ENCODE results near the gene ALG1. TPM values are rescaled to one million over a fixed set of nuclear protein-coding genes. Genes with fewer than 3 reads are reported as not detected.
A peak's percentile ranks its signal among the peaks of the same experiment; 100 is the strongest.

Gene ALG1
- total and polyA plus RNA-seq, 2 experiments from 2014 or later = 20.2 to 36.4 TPM

DNA sequence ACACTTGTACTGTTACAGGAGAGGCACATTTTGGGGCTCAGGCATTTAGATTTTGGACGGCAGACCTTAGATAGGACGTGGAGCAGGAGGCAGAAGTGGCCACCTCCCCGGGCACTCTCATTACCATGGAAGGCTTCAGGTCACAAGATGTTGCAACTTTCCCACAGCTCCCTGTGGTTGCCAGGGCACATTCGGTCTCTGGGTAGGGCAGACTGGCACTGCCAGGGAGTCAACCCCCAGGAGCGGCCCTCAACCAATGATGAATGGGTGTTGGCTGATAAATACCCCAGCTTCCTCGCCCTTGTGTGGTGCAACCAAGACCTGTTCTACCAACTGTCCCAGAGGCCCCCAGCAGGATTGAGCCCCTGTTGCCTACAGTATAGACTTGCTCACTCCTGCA, 49.1 kb upstream of the ALG1 start:
- Histone ChIP-seq H3K27ac (ENCODE audit: low read depth) (no peak overlapping the region), H3K4me2 (no peak overlapping the region), H4K20me1 (replicated peaks; ENCODE audit: insufficient read depth) (no peaks in the 10 kb centered on the region), H2AFZ (no peak overlapping the region), H3K9me2 (ENCODE audit: insufficient read depth) (no peaks in the 10 kb centered on the region), H3K79me2 (replicated peaks; ENCODE audit: insufficient read depth) (no peaks in the 10 kb centered on the region), H3K27me3 (ENCODE audit: insufficient read depth) (no peaks in the 10 kb centered on the region), H3K36me3 (ENCODE audit: insufficient read depth) (no peaks in the 10 kb centered on the region), H3K4me3 (no peak overlapping the region), H3F3A (replicated peaks; ENCODE audit: low read depth) (no peaks in the 10 kb centered on the region), H3K4me1 (ENCODE audit: insufficient read depth) (no peaks in the 10 kb centered on the region)
- Mint-ChIP-seq H3K27me3 (ENCODE audit: insufficient read depth, low read depth, poor library complexity) (no peaks in the 10 kb centered on the region), H3K4me1 (peaks cover 8% of the 10 kb centered on the region; the same call in 1 of the 3 replicates), H3K9me3 (no peaks in the 10 kb centered on the region), H3K27ac (no peak overlapping the region), H3K4me3 (no peak overlapping the region), H3K36me3 (ENCODE audit: low read depth) (no peaks in the 10 kb centered on the region)
- DNase-seq (ENCODE audit: low spot score) (no peak), ATAC-seq (no peak)
- TF ChIP-seq STAT1 (IDR thresholded peaks at IDR 0.05; ENCODE audit: unreplicated experiment) (no peak), CREB1 (CRISPR knock-in tag; IDR thresholded peaks at IDR 0.05; ENCODE audit: low read depth) (no peak)
- TF ChIP-seq, protein P1, sequence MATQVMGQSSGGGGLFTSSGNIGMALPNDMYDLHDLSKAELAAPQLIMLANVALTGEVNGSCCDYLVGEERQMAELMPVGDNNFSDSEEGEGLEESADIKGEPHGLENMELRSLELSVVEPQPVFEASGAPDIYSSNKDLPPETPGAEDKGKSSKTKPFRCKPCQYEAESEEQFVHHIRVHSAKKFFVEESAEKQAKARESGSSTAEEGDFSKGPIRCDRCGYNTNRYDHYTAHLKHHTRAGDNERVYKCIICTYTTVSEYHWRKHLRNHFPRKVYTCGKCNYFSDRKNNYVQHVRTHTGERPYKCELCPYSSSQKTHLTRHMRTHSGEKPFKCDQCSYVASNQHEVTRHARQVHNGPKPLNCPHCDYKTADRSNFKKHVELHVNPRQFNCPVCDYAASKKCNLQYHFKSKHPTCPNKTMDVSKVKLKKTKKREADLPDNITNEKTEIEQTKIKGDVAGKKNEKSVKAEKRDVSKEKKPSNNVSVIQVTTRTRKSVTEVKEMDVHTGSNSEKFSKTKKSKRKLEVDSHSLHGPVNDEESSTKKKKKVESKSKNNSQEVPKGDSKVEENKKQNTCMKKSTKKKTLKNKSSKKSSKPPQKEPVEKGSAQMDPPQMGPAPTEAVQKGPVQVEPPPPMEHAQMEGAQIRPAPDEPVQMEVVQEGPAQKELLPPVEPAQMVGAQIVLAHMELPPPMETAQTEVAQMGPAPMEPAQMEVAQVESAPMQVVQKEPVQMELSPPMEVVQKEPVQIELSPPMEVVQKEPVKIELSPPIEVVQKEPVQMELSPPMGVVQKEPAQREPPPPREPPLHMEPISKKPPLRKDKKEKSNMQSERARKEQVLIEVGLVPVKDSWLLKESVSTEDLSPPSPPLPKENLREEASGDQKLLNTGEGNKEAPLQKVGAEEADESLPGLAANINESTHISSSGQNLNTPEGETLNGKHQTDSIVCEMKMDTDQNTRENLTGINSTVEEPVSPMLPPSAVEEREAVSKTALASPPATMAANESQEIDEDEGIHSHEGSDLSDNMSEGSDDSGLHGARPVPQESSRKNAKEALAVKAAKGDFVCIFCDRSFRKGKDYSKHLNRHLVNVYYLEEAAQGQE (IDR thresholded peaks at IDR 0.05; ENCODE audit: unreplicated experiment) = no peak

DNA sequence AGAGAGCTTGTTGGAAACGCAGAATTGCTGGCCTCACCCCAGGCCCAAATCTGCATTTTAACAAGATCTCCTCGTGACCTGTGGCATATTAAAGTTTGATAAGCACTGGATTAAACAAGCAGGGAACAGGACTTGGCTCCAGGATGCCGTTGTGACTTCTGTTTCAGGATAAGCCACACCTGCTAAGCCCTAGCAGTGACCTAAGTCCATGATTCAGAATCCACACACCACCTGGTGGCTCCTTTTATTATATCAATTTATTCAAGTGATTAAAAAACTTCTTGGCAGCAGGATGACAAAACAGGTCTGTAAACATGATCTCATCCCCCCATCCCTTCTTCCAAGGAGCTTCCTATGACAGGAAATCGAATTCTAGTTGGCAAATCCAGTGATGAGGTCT, 47.0 kb upstream of the ALG1 start:
- no peaks in the 10 kb centered on the region for H4K20me1 ChIP-seq (replicated peaks; ENCODE audit: insufficient read depth)
- Mint-ChIP-seq H3K4me1 (peaks cover 8% of the 10 kb centered on the region; the same call in 1 of the 3 replicates), H3K36me3 (ENCODE audit: low read depth) (no peaks in the 10 kb centered on the region), H3K27me3 (ENCODE audit: insufficient read depth, low read depth, poor library complexity) (no peaks in the 10 kb centered on the region), H3K27ac (no peak overlapping the region), H3K4me3 (no peak overlapping the region), H3K9me3 (no peaks in the 10 kb centered on the region)
- H3K79me2 ChIP-seq (replicated peaks; ENCODE audit: insufficient read depth) = no peaks in the 10 kb centered on the region
- H3K36me3 ChIP-seq (ENCODE audit: insufficient read depth) = no peaks in the 10 kb centered on the region
- H3K27ac ChIP-seq (ENCODE audit: low read depth) = no peak overlapping the region
- TF ChIP-seq POLR2AphosphoS5 (IDR thresholded peaks at IDR 0.05; ENCODE audit: low read depth) = no peak
- TF ChIP-seq, protein P2, sequence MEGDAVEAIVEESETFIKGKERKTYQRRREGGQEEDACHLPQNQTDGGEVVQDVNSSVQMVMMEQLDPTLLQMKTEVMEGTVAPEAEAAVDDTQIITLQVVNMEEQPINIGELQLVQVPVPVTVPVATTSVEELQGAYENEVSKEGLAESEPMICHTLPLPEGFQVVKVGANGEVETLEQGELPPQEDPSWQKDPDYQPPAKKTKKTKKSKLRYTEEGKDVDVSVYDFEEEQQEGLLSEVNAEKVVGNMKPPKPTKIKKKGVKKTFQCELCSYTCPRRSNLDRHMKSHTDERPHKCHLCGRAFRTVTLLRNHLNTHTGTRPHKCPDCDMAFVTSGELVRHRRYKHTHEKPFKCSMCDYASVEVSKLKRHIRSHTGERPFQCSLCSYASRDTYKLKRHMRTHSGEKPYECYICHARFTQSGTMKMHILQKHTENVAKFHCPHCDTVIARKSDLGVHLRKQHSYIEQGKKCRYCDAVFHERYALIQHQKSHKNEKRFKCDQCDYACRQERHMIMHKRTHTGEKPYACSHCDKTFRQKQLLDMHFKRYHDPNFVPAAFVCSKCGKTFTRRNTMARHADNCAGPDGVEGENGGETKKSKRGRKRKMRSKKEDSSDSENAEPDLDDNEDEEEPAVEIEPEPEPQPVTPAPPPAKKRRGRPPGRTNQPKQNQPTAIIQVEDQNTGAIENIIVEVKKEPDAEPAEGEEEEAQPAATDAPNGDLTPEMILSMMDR (conservative IDR thresholded peaks at IDR 0.05; ENCODE audit: low read depth in 2 of 2) = peak in 1 of 2 experiments; percentile 30; a peak in 3 of 4 replicates
- no peaks in the 10 kb centered on the region for H3K9me2 ChIP-seq (ENCODE audit: insufficient read depth)
- H3F3A ChIP-seq (replicated peaks; ENCODE audit: low read depth) = no peaks in the 10 kb centered on the region
- H3K4me1 ChIP-seq (ENCODE audit: insufficient read depth) = no peaks in the 10 kb centered on the region
- DNase-seq (ENCODE audit: low spot score) (peak; percentile 48), ATAC-seq (peak; percentile 22)
- no peak overlapping the region for H3K4me2 ChIP-seq
- no peak overlapping the region for H2AFZ ChIP-seq
- no peak overlapping the region for H3K4me3 ChIP-seq
- no peaks in the 10 kb centered on the region for H3K27me3 ChIP-seq (ENCODE audit: insufficient read depth)

Data from GM23338 (cell line).